ENCODE data around the gene TEAD1. TPM values are rescaled to one million over a fixed set of nuclear protein-coding genes. Genes with fewer than 3 reads are reported as not detected.

Gene TEAD1
- total RNA-seq, 4 donors from 2014 or later = 46.4 to 214 (median 61.2) TPM

- in situ Hi-C loops (cut with MboI; ENCODE audit: low pct_ligation_motif_present in 1 of 4, low pct_unique_long_range_greater_than_20kb in 1 of 4, low sequenced_read_pairs in 3 of 4) = no loop called here
- 36 to 48% methylated on average over 3 to 14 of the region's 14 CpGs for WGBS, 2 donors (ENCODE audit: low coverage in 1 of 2)
Observed at GRCh38 chr11:12724301-12725054, 50.3 kb downstream of the TEAD1 start.

GRCh38 chr11:12725055-12725862 lies 51.0 kb downstream of the TEAD1 start:
- Histone ChIP-seq H3K4me1 (peaks cover 16 to 53% (median 38%) of the 10 kb centered on the region in 4 donors), H3K9me3 (no peaks in the 10 kb centered on the region), H3K36me3 (no peaks in the 10 kb centered on the region), H3K4me3 (no peak overlapping the region), H3K27me3 (no peaks in the 10 kb centered on the region), H3K27ac (peak overlapping the region; percentile 86 to 92 (median 89))
- in situ Hi-C loops (cut with MboI; ENCODE audit: low pct_ligation_motif_present in 1 of 4, low pct_unique_long_range_greater_than_20kb in 1 of 4, low sequenced_read_pairs in 3 of 4) = no loop called here
- TF ChIP-seq CTCF (IDR thresholded peaks at IDR 0.05) = no peak
- TF ChIP-seq POLR2A (IDR thresholded peaks at IDR 0.05) = no peak
- TF ChIP-seq POLR2AphosphoS5 (IDR thresholded peaks at IDR 0.05) = no peak
- TF ChIP-seq EP300 (IDR thresholded peaks at IDR 0.05; ENCODE audit: low read depth) = no peak
- WGBS, 2 donors (ENCODE audit: low coverage in 1 of 2) = 55 to 61% methylated on average over 8 of the region's 8 CpGs
- intact Hi-C loops (cut with DNase I; ENCODE audit: low total_unique reads) = no loop called here
- no peak for DNase-seq

More at GRCh38 chr11:12724301-12725054, 50.3 kb downstream of the TEAD1 start:
- intact Hi-C loops (cut with DNase I; ENCODE audit: low total_unique reads) = no loop called here
- H3K27ac ChIP-seq = peak overlapping the region; percentile 86 to 92 (median 89)
- peak; percentile 91 for DNase-seq
- TF ChIP-seq POLR2AphosphoS5 (IDR thresholded peaks at IDR 0.05) (peak; percentile 32 to 84 (median 54)), POLR2A (IDR thresholded peaks at IDR 0.05) (peak; percentile 26), EP300 (IDR thresholded peaks at IDR 0.05; ENCODE audit: low read depth) (no peak), CTCF (IDR thresholded peaks at IDR 0.05) (no peak)
- H3K36me3 ChIP-seq = no peaks in the 10 kb centered on the region
- no peaks in the 10 kb centered on the region for H3K9me3 ChIP-seq
- H3K27me3 ChIP-seq = no peaks in the 10 kb centered on the region
- no peak overlapping the region for H3K4me3 ChIP-seq
- peaks cover 18 to 53% (median 38%) of the 10 kb centered on the region in 4 donors for H3K4me1 ChIP-seq

GRCh38 chr11:12725863-12726682 lies 51.9 kb downstream of the TEAD1 start:
- Histone ChIP-seq H3K36me3 (no peaks in the 10 kb centered on the region), H3K4me1 (peaks cover 16 to 53% (median 38%) of the 10 kb centered on the region in 4 donors), H3K4me3 (no peak overlapping the region), H3K27me3 (no peaks in the 10 kb centered on the region), H3K27ac (peak overlapping the region in 3 of 4 donors; percentile 86 to 89 (median 89)), H3K9me3 (no peaks in the 10 kb centered on the region)
- no peak for DNase-seq
- 77% methylated on average over 5 to 8 of the region's 8 CpGs for WGBS, 2 donors (ENCODE audit: low coverage in 1 of 2)
- TF ChIP-seq POLR2A (IDR thresholded peaks at IDR 0.05) = no peak
- no peak for TF ChIP-seq POLR2AphosphoS5 (IDR thresholded peaks at IDR 0.05)
- TF ChIP-seq CTCF (IDR thresholded peaks at IDR 0.05) = no peak
- TF ChIP-seq EP300 (IDR thresholded peaks at IDR 0.05; ENCODE audit: low read depth) = no peak
- intact Hi-C loops (cut with DNase I; ENCODE audit: low total_unique reads) (no loop called here), in situ Hi-C loops (cut with MboI; ENCODE audit: low pct_ligation_motif_present in 1 of 4, low pct_unique_long_range_greater_than_20kb in 1 of 4, low sequenced_read_pairs in 3 of 4) (no loop called here)
